Activated gamma-delta T cell treated with anti-CD3 and anti-CD28 coated beads, Interleukin-2, amount 50 U/mL, for 16 hours (primary cell): ENCODE measurements around the gene NEXN.
"Not testable (repeated sequence)": the region's sequence is repeated elsewhere in the genome, so short reads cannot be mapped to it uniquely, and the experiment has no call there.

Experiments used
- DNase-seq: peaks from one replicate; pipeline ENCODE4 v3.0.0-alpha.2; 2020; ENCODE audit warnings: low read depth

NEXN gene

DNA sequence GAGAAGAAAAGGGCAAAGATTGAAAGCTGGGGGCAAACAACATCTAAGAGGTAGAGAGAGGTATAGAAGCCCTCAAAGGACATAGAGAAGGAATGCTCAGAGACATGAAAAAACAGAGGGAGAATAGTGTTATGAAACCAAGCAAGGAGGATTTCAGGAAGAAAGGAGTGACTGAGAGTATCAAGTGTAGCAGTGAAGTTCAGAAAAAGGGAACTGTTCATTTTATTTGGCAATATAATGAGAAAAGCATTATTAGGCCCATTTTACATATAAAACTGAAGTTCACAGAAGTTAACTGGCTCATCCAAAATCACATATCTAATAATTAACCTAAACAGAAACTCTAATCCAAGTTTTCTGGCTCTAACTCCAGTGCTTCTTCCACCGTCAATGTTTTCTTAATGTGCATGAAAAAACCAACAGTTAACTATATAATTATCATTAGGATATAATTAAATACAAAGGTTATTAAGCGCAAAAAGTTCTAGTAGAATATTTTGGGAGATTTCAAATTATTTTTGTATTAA lies 17.7 kb downstream of the NEXN start:
- DNase-seq: no peak

GRCh38 chr1:77906624-77907023 lies 18.2 kb downstream of the NEXN start:
- no peak for DNase-seq

DNA sequence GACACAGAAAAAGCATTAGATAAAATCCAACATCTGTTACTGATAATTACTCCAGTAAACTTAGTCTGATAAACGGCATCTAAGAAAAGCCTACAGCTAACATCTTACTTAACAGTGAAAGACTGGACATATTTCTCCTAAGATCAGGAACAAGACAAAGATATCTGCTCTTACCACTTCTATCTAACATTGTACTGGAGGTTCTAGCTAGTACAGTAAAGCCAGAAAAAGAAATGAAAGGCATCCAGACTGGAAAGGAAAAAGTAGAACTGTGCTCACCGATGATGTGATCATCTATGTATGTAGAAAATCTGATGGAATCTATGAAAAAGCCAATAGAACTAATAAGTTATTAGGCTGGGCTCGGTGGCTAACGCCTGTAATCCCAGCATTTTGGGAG lies 21.7 kb downstream of the NEXN start:
- no peak for DNase-seq

- DNase-seq: not testable (repeated sequence)
Measured at GRCh38 chr1:77918918-77919317, 30.5 kb downstream of the NEXN start.

DNA sequence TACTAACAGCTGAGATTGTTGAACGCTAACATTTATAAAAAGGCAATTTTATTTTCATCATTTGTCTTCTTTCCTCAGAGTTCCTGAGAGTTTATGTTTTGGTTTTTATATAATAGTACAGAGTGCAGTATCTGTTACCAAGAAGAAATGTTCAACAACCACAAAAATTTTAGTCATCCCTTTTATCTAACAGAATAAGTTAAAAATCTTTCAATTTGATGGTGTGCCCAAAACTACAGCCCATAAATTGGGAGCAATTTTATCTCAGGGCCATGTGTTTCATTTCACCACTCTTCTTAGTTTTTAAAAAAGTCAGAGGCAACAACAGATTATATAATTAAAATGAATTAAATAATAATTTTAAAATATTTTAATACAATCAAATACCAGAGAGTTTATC lies 37.1 kb downstream of the NEXN start:
- DNase-seq: no peak

- DNase-seq: no peak
Measured at GRCh38 chr1:77925956-77926355, 37.5 kb downstream of the NEXN start.

GRCh38 chr1:77926561-77927357 lies 38.3 kb downstream of the NEXN start:
- no peak for DNase-seq

DNA sequence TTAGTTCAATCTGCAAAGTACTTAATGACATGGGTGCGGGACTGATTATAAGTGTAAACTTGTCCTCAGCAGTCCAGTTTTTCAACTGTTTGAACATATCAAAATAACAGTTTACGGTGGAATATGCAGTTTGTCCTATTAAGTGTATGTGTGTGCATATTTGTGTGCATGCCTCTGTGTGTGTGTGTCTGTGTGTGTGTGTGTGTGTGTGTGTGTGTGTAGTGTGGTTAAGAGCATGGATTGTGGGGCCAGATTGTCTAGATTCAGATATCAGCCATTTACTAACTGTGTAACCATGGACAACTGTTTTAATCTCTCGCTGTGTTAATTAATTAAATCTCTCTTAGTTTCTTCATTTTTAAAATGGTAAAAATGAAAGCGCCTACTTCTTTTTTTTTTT lies 39.0 kb downstream of the NEXN start:
- DNase-seq: no peak

GRCh38 chr1:77929806-77930205 lies 41.4 kb downstream of the NEXN start:
- no peak for DNase-seq

- no peak for DNase-seq
Measured at GRCh38 chr1:77938651-77939050, 50.2 kb downstream of the NEXN start.

- no peak for DNase-seq
Measured at GRCh38 chr1:77940921-77941570, 52.6 kb downstream of the NEXN start.

DNA sequence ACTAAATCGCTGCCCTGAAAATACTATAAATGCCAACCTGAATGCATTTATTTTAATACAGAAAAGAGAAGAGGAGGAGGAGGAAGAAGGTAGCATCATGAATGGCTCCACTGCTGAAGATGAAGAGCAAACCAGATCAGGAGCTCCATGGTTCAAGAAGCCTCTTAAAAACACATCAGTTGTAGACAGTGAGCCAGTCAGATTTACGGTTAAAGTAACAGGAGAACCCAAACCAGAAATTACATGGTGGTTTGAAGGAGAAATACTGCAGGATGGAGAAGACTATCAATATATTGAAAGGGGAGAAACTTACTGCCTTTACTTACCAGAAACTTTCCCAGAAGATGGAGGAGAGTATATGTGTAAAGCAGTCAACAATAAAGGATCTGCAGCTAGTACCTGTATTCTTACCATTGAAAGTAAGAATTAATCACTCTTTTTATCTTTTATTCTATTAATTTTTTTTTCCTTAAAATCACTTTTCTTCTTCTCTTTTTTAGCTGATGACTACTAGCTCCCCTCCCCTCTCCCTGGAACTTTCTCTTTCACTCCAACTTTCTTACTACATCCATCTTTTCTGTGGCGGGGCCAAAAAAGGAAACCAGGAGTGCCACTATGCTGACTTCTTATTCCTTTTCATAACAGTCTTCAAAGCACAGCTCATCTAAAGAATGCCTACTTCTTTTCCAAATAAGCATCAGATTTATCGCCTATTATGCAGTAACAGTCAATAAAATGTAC lies 54.1 kb downstream of the NEXN start:
- DNase-seq: no peak

DNA sequence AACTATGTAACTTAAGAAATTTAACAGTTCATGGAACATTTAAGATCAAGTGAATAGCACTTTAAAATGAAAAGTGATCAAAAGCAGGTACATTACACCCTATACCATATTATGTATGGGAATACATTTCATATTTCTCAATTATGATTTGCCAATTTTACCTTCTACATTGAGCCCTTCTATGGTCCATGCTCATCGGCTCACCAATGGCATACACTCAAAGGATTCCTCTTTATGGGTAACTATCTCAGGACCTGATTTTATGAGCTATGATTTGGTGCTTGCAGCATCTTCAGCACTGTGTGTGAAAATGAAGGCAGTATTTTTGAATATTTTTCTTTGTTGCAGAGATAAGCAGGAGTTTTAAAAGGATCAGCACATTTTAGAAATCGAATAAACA lies 56.9 kb downstream of the NEXN start:
- DNase-seq: no peak

DNA sequence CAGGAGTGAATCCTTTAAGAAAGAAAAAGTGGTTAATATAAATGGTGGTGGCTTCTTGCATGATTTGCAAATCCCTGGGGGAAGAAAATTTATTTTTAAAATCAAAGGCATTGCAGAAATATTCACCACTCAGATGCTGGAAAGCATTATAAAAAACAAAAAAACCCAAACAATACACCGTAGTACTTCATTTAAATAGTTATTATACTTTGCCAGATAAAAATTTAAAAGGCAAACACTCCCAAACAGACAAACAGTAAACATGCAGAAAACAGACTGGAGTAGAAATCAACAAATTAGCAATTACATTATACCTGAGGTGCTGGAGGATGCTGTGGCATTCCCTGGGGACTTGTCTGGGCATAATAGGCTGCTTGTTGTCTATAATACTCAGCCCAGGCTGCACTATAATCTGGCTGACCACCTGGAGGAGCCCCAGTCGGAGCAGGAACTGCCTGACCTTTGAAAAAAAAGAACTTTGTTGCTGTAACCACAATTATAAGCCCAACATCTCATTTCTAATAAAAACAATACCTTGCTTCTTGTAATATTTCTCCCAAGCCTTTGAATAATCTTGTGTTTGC lies 60.5 kb downstream of the NEXN start:
- DNase-seq: no peak

DNA sequence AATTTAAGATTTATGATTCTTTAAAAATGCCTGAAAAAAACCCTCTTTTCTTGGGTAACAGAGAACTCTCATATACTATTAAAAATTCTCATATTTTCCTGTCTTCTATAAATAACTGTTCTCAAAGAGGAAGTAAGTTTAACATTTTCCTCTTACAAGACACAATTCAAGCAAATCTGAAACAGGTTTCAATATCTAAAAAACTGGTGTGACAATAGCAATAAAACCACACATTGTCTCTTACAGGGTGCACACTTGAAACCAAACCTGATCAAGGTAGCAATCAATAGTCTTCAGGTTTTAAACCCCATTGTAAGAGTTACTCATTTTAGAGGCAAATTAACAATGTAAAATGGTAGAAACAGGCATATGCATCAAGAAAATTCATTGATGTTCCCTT lies 62.4 kb downstream of the NEXN start:
- no peak for DNase-seq

DNA sequence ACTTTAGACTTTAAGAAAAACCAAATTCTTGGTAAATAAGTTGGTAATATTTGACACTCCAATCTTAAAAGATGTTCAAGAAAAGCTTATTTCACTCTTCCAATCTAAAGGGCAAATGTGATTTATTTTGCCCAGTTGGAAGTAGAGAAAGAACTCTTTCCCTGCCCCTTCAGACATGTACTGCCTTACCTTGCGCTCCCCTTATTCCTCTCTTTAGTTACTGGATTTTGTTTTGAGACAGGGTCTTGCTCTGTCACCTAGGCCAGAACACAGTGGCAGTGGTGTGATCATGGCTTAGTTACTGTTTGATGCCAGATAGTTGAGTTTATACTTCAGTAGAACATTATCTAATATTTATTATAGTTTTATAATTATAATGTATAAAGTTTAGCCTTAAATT lies 62.9 kb downstream of the NEXN start:
- no peak for DNase-seq

- no peak for DNase-seq
Measured at GRCh38 chr1:77953907-77954306, 65.5 kb downstream of the NEXN start.

- DNase-seq: no peak
Measured at GRCh38 chr1:77954521-77954920, 66.1 kb downstream of the NEXN start.

- no peak for DNase-seq
Measured at GRCh38 chr1:77955709-77956108, 67.3 kb downstream of the NEXN start.

DNA sequence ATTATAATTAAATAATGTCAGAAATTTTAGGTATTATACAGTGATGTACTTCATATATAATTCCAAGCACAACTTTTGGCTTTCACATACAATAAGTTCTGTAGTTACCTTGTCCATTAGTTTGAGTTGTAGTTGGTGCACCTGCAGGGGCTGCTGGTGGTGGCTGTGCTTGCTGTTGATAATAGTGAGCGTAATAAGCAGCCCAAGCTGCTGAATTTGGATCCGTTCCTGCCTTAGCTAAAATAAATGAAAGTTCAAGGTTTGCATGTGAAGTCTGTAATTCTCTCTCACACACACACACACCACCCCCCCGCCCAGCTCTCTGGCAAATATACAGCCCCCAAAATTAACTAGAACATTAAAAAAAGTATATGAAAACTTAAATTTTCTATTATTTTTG lies 68.0 kb downstream of the NEXN start:
- DNase-seq: no peak

GRCh38 chr1:77958391-77958790 lies 70.0 kb downstream of the NEXN start:
- no peak for DNase-seq

- DNase-seq: no peak
Measured at GRCh38 chr1:77958850-77959249, 70.4 kb downstream of the NEXN start.

DNA sequence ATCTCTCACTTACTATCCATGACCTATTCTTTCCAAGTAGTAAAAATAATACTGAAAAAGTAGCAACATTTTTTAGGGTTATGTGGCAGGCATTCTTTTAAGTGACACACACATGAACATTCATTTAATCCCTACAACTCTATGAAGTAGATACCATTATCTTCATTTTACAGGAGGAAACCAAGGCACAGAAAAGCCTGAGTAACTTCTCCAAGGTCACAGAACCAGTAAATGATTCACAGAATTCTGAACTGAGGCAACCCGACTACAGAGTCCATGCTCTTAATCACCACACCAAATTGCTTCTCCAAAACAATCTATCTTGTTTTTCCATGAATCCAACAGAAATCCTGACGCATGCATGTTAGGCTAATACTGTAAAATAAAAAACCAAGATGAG lies 73.0 kb downstream of the NEXN start:
- DNase-seq: no peak
